Activated gamma-delta T cell treated with anti-CD3 and anti-CD28 coated beads, Interleukin-2, amount 50 U/mL, for 16 hours (primary cell): ENCODE results near the gene TEX261.
"Not testable (repeated sequence)": the region's sequence is repeated elsewhere in the genome, so short reads cannot be mapped to it uniquely, and the experiment has no call there.

Experiments used
- DNase-seq: peaks from one replicate; pipeline ENCODE4 v3.0.0-alpha.2; 2020; ENCODE audit warnings: low read depth

Gene TEX261

DNA sequence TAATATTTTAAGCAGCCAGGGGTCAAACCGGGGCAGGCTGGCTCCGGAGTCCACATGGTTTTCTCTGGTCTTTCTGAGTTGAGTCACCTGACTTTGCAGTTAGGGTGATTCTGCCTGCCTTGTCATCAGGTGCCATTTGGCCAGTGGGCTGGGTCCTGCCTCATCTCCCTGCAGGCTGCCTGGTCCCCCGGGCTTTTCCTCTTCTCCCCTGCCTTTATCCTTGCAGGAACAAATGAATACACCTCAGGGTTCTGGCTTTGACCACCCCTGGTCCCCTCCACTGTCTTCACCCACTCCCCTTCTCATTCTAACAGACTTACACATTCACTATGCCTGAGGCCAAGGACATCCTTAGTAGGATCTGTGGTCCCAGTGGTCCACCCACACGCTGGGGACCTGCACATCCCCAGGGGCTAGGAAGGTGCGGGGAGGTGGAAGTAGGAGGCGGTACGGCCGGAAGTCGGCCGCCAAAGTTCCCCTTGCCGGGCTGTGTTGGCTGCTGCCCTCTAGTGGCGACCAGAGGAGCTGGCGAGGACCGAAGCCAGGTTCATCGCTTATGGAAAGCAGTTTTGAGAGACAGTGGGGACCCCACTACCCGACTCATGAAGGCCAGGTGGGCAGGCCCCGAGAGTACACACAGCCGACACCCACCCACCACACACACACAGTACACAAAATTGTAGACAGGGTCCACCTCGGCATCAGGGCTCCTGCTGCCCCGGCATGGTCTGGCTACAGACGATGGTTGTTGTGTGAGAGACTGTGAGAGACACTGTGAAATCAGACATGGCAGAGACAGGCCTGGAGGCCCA lies 6.3 kb upstream of the TEX261 start:
- DNase-seq, result peak; percentile 71

DNA sequence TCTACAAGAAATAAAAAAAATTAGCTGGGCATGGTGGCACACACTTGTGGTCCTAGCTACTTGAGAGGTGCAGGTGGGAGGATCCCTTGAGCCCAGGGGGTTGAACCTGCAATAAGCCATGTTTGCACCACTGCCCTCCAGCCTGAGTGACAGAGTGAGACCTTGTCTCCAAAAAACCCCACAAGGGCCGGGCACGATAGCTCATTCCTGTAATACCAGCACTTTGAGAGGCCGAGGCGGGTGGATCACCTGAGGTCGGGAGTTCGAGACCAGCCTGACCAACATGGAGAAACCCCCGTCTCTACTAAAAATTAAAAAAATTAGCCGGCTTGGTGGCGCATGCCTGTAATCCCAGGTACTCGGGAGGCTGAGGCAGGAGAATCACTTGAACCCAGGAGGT lies 5.3 kb upstream of the TEX261 start:
- not testable (repeated sequence) for DNase-seq

DNA sequence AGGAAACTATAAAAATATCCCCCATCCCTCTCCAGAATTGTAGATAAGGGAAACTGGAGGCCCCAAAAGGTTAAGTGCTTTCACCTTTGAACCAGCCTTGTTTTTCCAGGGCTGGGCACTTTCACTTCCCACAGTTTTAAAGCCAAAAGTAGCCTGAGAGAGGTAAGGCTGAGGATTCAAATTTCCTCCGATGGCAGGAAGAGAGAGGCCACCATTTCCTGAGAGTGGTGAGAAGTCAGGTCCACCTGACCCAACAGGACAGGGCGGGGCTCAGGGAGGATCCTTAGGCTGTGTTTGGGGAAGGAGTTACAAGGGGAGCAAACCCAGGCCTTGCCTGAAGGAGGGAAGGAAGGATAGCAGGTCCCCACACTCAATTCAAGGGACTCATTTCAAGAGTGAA lies 4.7 kb upstream of the TEX261 start:
- no peak for DNase-seq

GRCh38 chr2:70998885-70999284 lies 4.2 kb upstream of the TEX261 start:
- not testable (repeated sequence) for DNase-seq

GRCh38 chr2:70995426-70995729 lies 705 bp upstream of the TEX261 start:
- no peak for DNase-seq

DNA sequence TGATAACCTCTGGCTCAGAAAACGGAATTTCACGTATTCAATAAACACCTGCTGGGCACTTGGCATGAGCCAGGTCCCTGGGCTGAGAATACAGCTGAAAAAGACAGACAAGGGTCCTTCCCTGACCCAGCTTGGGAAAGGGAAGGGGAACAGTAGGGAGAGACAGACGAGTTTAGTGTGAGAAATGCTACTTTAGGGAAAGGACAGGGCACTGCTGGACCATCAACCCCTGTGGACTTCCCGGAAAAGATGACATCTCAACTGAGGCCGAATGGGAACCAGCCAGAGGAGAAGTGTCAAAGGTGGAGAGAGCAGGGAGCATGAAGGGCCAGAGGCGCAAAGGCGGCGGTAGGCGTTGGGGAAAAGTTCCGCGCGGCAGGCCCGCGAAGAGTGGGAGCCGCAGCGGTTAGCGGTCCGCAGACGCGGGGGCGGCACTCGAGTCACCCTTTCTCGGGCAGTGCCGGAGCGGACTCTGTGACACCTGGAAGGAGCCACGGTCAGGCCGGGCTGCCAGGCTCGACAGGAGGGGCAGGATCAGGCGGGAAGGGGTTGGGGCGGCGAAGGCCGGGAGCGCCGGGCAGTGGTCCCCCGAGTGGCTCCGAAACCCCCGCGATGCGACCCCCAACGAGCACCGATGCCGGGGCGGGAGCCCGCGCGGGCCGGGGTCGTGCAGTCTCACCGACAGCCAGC lies 519 bp downstream of the TEX261 start:
- DNase-seq, result no peak

- no peak for DNase-seq
Measured at GRCh38 chr2:70992945-70993853, 1.5 kb downstream of the TEX261 start.

DNA sequence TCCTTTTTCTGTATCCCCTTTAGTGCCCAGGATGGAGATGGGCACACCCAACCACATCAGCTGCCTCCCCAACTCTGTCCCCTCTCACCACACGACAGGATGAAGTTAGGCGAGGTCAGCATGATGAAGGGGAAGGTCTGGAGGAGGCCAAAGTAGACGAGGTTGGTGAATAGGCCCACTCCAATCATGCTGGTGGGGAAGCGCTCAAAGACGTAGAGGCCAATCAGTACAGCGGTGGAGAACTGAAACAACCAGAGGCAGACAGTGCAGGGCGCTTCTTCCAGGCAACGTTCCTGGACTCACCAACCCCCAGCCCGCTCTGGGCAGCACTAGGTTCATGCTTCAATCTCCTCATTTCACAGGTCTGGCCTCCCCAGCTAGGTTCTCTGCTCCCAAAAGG lies 2.9 kb downstream of the TEX261 start:
- no peak for DNase-seq

DNA sequence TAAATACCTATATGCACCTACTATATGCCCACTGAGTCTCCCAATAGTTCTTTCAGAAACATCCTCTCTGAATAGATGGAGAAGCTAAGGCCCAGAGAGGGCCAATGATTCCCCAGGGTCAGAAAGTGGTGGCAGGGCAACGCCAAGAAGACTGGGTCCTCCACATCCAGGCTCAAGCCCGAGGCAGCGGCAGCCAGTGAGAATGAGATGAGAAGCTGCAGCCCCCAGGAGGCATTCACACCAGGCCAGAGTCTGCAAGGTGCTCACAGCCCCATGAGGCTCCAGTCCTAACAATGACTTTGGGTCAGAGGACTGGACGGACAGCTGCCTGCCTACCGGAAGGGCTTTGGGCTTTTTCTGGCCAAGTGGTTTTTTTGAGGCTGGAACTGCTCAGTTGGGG lies 3.5 kb downstream of the TEX261 start:
- no peak for DNase-seq

- DNase-seq, result no peak
Measured at GRCh38 chr2:70990216-70990615, 4.5 kb downstream of the TEX261 start.

DNA sequence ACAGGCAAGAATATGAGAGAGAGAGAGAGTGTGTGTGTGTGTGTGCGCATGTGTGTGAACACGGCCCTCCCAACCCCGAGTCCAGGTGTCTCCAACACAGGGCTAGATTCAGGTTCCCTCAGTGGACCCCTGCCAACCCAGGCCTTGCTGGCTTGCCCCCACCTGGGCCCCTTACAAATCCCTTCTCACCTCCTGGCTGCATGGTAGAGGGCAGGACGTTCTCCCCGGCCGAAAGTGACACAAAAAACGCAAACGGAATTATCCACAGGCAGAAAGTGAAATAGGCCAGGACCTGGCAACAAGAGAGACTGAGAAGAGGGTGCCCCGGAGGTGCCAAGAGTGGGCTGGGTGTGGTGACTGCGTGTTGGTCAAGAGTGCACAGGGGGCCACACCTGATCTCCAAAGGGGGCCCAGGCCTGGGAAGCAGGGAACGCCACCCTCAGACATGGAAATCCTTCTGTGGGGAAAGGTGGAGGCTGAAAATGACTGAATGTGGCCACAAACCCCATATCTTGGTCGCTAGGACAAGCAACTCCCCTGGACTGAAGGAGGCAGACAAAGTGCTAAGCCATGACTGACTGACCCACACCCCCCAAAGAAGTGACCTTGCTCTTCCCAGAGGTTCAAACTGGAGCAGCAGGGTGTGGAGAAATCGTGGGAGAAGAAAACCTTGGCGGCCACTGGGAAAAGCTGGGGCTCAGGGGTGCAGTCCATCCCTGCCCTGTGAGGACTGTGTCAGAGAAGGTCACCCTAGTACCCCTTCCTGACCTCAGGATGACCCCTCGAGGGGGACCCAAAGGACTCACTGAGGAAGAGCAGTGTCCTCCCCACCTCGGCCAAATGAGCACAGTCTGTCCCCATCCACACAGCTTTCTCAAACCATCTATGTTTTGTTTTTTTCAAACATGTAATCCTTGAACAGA lies 5.7 kb downstream of the TEX261 start:
- no peak for DNase-seq

- no peak for DNase-seq
Measured at GRCh38 chr2:70988151-70988550, 6.5 kb downstream of the TEX261 start.

DNA sequence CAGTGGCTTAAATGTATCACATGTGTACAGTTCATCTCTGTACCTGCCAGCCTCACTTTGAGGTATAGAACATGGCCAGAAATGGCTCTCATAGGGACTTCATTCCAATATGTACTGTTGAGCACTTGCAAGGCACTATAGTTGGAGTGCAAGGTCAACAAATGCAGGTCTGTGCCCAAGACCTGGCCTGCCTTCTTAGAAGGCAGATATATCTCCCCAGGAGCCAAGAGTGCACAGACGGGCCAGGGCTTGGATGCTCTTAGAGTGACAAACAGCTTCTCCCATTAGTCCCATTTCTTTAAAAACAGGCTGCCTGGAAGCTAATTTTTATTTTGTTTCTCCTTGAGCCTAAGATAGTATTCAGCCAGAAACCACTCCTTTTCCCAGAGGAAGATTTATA lies 7.3 kb downstream of the TEX261 start:
- DNase-seq, result no peak

DNA sequence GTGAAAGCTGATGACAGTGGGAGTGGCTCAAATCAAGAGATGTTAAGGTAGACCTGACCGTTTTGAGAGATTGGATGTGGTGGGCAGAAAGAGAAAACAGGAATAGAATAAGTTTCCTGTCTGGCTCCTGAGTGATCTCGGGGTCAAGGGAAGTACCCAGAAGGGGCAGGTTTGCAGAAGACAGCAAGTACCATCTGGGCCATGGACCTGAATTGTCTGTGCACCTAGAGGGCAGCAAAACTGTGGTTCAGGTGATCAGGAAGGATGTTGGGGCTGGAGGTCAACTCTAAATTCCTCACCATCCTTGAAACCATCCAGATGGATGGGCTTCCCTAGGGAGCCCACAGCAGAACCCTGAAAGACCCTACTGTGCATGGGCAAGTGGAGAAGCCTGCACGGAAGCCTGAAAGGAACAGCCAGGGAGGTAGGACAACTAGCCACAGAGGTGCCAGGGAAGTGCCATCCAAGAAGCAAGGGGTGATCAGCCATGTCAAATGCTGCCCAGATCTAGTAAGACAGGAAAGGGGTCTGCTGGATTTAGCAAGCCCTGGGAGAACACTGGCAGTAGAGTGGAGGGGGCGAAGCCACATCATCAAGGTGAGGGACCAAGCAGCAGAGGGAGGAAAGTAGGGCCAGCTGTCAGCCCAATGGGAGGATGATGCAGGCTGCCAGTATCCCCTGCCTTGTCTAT lies 8.0 kb downstream of the TEX261 start:
- no peak for DNase-seq

DNA sequence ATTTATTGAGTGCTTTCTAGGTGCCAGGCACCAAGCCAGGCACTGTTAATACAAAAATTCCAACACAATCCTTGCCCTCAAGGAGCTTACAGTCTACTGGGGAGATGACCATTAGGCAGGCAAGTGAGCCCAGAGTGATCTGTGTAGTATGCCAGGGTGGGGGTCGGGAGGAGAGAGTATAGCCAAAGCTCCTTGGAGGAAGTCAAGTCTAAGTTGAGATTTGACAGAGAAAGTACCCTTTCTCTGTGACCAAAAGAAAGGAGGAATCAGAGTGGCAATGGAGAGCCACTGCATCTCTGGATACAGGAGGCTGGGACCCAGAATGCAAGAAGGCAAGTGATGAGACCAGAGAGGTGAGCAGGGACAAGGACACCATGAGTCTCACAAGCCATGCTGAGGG lies 8.7 kb downstream of the TEX261 start:
- no peak for DNase-seq

- DNase-seq, result no peak
Measured at GRCh38 chr2:70985283-70985688, 9.4 kb downstream of the TEX261 start.

- DNase-seq, result peak; percentile 72
Measured at GRCh38 chr2:70984576-70985282, 9.9 kb downstream of the TEX261 start.

- no peak for DNase-seq
Measured at GRCh38 chr2:70984228-70984575, 10.5 kb downstream of the TEX261 start.

GRCh38 chr2:70983506-70984227 lies 11.0 kb downstream of the TEX261 start:
- DNase-seq, result no peak

DNA sequence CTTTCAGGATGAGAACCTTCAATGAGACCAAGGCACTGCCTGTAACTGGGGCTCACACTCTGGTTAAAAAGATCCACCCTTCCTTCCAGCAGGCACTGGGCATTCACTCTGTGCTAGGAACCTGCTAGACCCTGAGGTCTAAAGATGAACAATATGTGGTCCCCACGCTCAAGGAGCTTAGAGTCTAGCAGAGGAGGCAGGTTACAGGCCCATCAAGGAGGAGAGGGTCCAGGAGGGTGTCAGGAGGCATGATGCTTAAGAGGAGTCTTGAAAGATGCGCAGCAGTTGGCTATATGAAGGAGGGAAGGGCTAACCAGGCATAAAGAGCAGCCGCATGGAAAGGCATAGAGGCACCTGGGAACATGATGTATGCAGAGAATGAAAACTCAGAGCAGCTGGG lies 11.7 kb downstream of the TEX261 start:
- DNase-seq, result no peak
